Midbrain (tissue), 1 donor: ENCODE data around the gene BBS12.

Experiments
- DNase-seq: peaks from one replicate; lab custom pipeline; 2025; lab: John Stamatoyannopoulos, UW

The BBS12 gene

GRCh38 chr4:122715221-122715620, 17.3 kb upstream of the BBS12 start:
- no peak for DNase-seq

- DNase-seq, result peak; percentile 67
Observed at GRCh38 chr4:122716825-122717448, 15.6 kb upstream of the BBS12 start.

GRCh38 chr4:122718281-122718680, 14.2 kb upstream of the BBS12 start:
- no peak for DNase-seq

- no peak for DNase-seq
Observed at GRCh38 chr4:122722256-122722655, 10.2 kb upstream of the BBS12 start.

- DNase-seq, result no peak
Observed at GRCh38 chr4:122728856-122729255, 3.6 kb upstream of the BBS12 start.

- peak; percentile 11 for DNase-seq
Observed at GRCh38 chr4:122731676-122732075, 828 bp upstream of the BBS12 start.

- no peak for DNase-seq
Observed at GRCh38 chr4:122733787-122734120, 1.2 kb downstream of the BBS12 start.

- no peak for DNase-seq
Observed at GRCh38 chr4:122739174-122739573, 6.7 kb downstream of the BBS12 start.

- no peak for DNase-seq
Observed at GRCh38 chr4:122742933-122743829, 10.7 kb downstream of the BBS12 start.

- no peak for DNase-seq
Observed at GRCh38 chr4:122744229-122744628, 11.7 kb downstream of the BBS12 start.

GRCh38 chr4:122746485-122746965, 14.0 kb downstream of the BBS12 start:
- DNase-seq, result no peak

- no peak for DNase-seq
Observed at GRCh38 chr4:122747068-122747467, 14.6 kb downstream of the BBS12 start.

- no peak for DNase-seq
Observed at GRCh38 chr4:122747883-122748282, 15.4 kb downstream of the BBS12 start.

GRCh38 chr4:122749704-122750454, 17.4 kb downstream of the BBS12 start:
- DNase-seq, result no peak

- no peak for DNase-seq
Observed at GRCh38 chr4:122755675-122756074, 23.2 kb downstream of the BBS12 start.

- peak; percentile 39 for DNase-seq
Observed at GRCh38 chr4:122758033-122758432, 25.5 kb downstream of the BBS12 start.

GRCh38 chr4:122759639-122760310, 27.3 kb downstream of the BBS12 start:
- no peak for DNase-seq

GRCh38 chr4:122762520-122762919, 30.0 kb downstream of the BBS12 start:
- peak; percentile 35 for DNase-seq

GRCh38 chr4:122762966-122763716, 30.6 kb downstream of the BBS12 start:
- DNase-seq, result no peak

- no peak for DNase-seq
Observed at GRCh38 chr4:122764071-122764820, 31.7 kb downstream of the BBS12 start.

- DNase-seq, result no peak
Observed at GRCh38 chr4:122764821-122765215, 32.3 kb downstream of the BBS12 start.
